Spleen (tissue), 11 donors: Measurements from ENCODE around the gene P2RY12. TPM values are rescaled to one million over a fixed set of nuclear protein-coding genes. Genes with fewer than 3 reads are reported as not detected.

Experiments
- DNase-seq: peaks from one replicate; pipeline ENCODE4 v3.0.0-alpha.2; 2020
- H3K27ac ChIP-seq, 8 donors: fragments of 200-600 bp; sonication (generic) in 7 of 8; 1 replicate in 4 of 8; 2 replicates in 4 of 8; pipeline versions ENCODE4 v1.5.0 to v1.8.0; 2016 to 2021; ENCODE audit warnings: inconsistent platforms in 4 of 8, mild to moderate bottlenecking in 4 of 8, moderate library complexity in 1 of 8
- H3K27me3 ChIP-seq, 7 donors: fragments of 200-600 bp; sonication (generic) in 6 of 7; replicated peaks in 1 of 7; 1 replicate in 4 of 7; 2 replicates in 3 of 7; pipeline versions ENCODE4 v1.5.0 to v1.8.0; 2016 to 2021; ENCODE audit warnings: inconsistent platforms in 3 of 7, mild to moderate bottlenecking in 1 of 7
- H3K36me3 ChIP-seq, 6 donors: fragments of 200-600 bp; sonication (generic) in 5 of 6; 1 replicate in 4 of 6; 2 replicates in 2 of 6; pipeline versions ENCODE4 v1.5.0 to v1.8.0; 2016 to 2021; ENCODE audit warnings: inconsistent platforms in 2 of 6
- H3K4me1 ChIP-seq, 6 donors: fragments of 200-600 bp; sonication (generic) in 5 of 6; 1 replicate in 3 of 6; 2 replicates in 3 of 6; pipeline versions ENCODE4 v1.5.0 to v1.8.0; 2016 to 2021; ENCODE audit warnings: inconsistent platforms in 3 of 6
- H3K4me3 ChIP-seq, 8 donors: fragments of 200-600 bp; sonication (generic) in 7 of 8; 1 replicate in 4 of 8; 2 replicates in 4 of 8; pipeline versions ENCODE4 v1.5.0 to v1.8.0; 2016 to 2021; ENCODE audit warnings: inconsistent platforms in 4 of 8, mild to moderate bottlenecking in 4 of 8, moderate library complexity in 2 of 8
- H3K9me3 ChIP-seq, 8 donors: fragments of 200-600 bp; sonication (generic) in 7 of 8; 1 replicate in 4 of 8; 2 replicates in 4 of 8; pipeline versions ENCODE4 v1.5.0 to v1.8.0; 2016 to 2021; ENCODE audit warnings: inconsistent platforms in 4 of 8
- POLR2A ChIP-seq, 3 donors: fragments of 450-650 bp; IDR thresholded peaks; one replicate each; pipeline ENCODE4 v1.5.1; 2017; ENCODE audit warnings: antibody characterized with exemption in 3 of 3, mild to moderate bottlenecking in 1 of 3
- POLR2AphosphoS5 ChIP-seq, 3 donors: sonication (generic); formaldehyde crosslinking; IDR thresholded peaks; one replicate each; pipeline ENCODE4 v1.5.1; 2017; ENCODE audit warnings: antibody characterized with exemption in 3 of 3
- WGBS, 5 donors: extraction: QIAGEN DNeasy Blood & Tissue Kit in 3 of 5; methylation state at CpG; one replicate each; pipeline versions ENCODE4 v1.1.5 to v1.1.7; 2013 to 2018; 5-methylcytosine and 5-hydroxymethylcytosine counted together
- intact Hi-C: fragments of 100-400 bp; cut with DNase I; formaldehyde crosslinking; loops from one replicate; pipeline ENCODE4 v1.15.0; 2023; ENCODE audit warnings: low total_unique reads
- polyA plus RNA-seq, 3 donors: library from polyadenylated mRNA; stranded (reverse); fragments of 200-250 nt; gene quantifications; one replicate each; pipeline ENCODE4 v1.2.1, GENCODE V29; 2013
- total RNA-seq, 7 donors: library from RNA; depleted of rRNA in 3 of 7; stranded (reverse); fragments of >200 nt in 3 of 7; fragmentation: NEBNext Ultra II Directional in 4 of 7; extraction: Animal tissue kit (Norgen Biotek cat#: 25700) in 4 of 7; gene quantifications; one replicate each; pipeline versions ENCODE4 v1.1.0 to v1.2.1, GENCODE V29; 2016 to 2021
- TF ChIP-seq, protein P1 (sequence below), 11 experiments: fragments of 200-600 bp in 7 of 11; fragments of 450-650 bp in 4 of 11; sonication (generic) in 4 of 11; IDR thresholded peaks in 8 of 11; conservative IDR thresholded peaks in 3 of 11; 1 replicate in 7 of 11; 2 replicates in 4 of 11; pipeline versions ENCODE4 v1.4.0 to v1.8.0; 2016 to 2021; ENCODE audit warnings: antibody characterized with exemption in 11 of 11, inconsistent platforms in 4 of 11, mild to moderate bottlenecking in 1 of 11
- donor health status: healthy with polysubstance abuse.
- donor health status: DM: no; HTN: no; CAD: no; lungs with moderate emphysema.
- donor health status: DM: no; HTN: no; CAD: no.
- donor health status: Bipolar disorder and iron deficiency.
- donor health status: healthy.
- donor health status: DM: no; HTN: no; CAD: no.
- donor health status: DM: yes; HTN: yes; CAD: no.

P2RY12 gene
- total and polyA plus RNA-seq, 10 donors = 0.78 to 19.2 (median 6.7) TPM

GRCh38 chr3:151305775-151306151, 78.8 kb downstream of the P2RY12 start:
- TF ChIP-seq, protein P1, sequence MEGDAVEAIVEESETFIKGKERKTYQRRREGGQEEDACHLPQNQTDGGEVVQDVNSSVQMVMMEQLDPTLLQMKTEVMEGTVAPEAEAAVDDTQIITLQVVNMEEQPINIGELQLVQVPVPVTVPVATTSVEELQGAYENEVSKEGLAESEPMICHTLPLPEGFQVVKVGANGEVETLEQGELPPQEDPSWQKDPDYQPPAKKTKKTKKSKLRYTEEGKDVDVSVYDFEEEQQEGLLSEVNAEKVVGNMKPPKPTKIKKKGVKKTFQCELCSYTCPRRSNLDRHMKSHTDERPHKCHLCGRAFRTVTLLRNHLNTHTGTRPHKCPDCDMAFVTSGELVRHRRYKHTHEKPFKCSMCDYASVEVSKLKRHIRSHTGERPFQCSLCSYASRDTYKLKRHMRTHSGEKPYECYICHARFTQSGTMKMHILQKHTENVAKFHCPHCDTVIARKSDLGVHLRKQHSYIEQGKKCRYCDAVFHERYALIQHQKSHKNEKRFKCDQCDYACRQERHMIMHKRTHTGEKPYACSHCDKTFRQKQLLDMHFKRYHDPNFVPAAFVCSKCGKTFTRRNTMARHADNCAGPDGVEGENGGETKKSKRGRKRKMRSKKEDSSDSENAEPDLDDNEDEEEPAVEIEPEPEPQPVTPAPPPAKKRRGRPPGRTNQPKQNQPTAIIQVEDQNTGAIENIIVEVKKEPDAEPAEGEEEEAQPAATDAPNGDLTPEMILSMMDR (IDR thresholded peaks at IDR 0.05 in 8 of 11, conservative IDR thresholded peaks at IDR 0.05 in 3 of 11) = no peak
- TF ChIP-seq POLR2A (IDR thresholded peaks at IDR 0.05) (no peak), POLR2AphosphoS5 (IDR thresholded peaks at IDR 0.05) (no peak)
- intact Hi-C loops = no loop called here
- no peak for DNase-seq
- WGBS, 5 donors = 87 to 91% (median 88%) methylated on average over 4 of the region's 4 CpGs
- Histone ChIP-seq H3K27me3 (no peaks in the 10 kb centered on the region), H3K36me3 (no peaks in the 10 kb centered on the region), H3K4me1 (peaks cover 0 to 10% (median 0%) of the 10 kb centered on the region in 6 donors), H3K9me3 (no peaks in the 10 kb centered on the region), H3K4me3 (no peak overlapping the region), H3K27ac (no peak overlapping the region)

DNA sequence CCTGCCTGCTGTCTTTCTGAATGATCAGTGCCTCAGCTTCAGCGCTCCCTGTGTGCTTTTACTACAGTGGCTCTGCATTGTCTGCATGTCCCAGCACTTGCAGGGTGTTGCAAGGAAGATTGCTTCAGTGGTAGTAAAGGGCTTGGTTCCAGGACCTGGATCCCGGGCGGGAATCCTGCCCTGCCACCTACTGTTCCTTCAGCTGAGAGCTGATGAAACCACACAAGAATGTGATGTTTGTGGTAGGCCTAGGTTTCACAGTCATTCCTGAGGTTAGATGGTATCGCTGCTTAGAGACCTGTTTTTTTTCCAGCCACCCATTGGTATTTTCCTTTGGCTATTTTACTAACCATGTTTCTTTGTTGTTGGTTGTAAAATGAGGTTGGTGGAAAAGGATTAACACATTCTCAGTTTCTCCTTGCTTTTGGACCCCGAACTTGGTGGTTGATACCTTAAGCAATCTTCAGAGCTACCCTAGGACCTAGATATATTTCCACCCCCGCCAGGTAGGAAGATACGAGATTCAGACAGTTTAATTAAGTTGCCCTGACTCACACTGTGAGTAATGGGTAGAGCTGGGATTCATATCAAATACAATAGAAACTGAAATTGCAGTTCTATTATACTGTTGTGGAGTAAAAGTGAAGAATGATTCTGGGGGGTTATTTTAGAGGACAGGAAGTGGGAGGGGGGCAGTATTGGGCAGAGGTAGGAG, 79.3 kb downstream of the P2RY12 start:
- Histone ChIP-seq H3K27ac (no peak overlapping the region), H3K4me3 (no peak overlapping the region), H3K4me1 (peaks cover 0 to 10% (median 0%) of the 10 kb centered on the region in 6 donors), H3K9me3 (no peaks in the 10 kb centered on the region), H3K36me3 (no peaks in the 10 kb centered on the region), H3K27me3 (no peaks in the 10 kb centered on the region)
- no peak for DNase-seq
- 68 to 77% (median 73%) methylated on average over 7 of the region's 7 CpGs for whole genome bisulfite sequencing, 5 donors
- TF ChIP-seq POLR2A (IDR thresholded peaks at IDR 0.05) (no peak), POLR2AphosphoS5 (IDR thresholded peaks at IDR 0.05) (no peak)
- TF ChIP-seq, protein P1 (IDR thresholded peaks at IDR 0.05 in 8 of 11, conservative IDR thresholded peaks at IDR 0.05 in 3 of 11) = no peak
- intact Hi-C loops = no loop called here

GRCh38 chr3:151303751-151304150, 80.8 kb downstream of the P2RY12 start:
- no peaks in the 10 kb centered on the region for H3K36me3 ChIP-seq
- H3K27ac ChIP-seq = no peak overlapping the region
- H3K4me3 ChIP-seq = no peak overlapping the region
- 63 to 75% (median 66%) methylated on average over 2 of the region's 2 CpGs for WGBS, 5 donors
- TF ChIP-seq POLR2A (IDR thresholded peaks at IDR 0.05) (no peak), POLR2AphosphoS5 (IDR thresholded peaks at IDR 0.05) (no peak)
- TF ChIP-seq, protein P1 (IDR thresholded peaks at IDR 0.05 in 8 of 11, conservative IDR thresholded peaks at IDR 0.05 in 3 of 11) = no peak
- intact Hi-C loops = no loop called here
- H3K27me3 ChIP-seq = no peaks in the 10 kb centered on the region
- H3K9me3 ChIP-seq = no peaks in the 10 kb centered on the region
- DNase-seq = no peak
- H3K4me1 ChIP-seq = peaks cover 0 to 10% (median 0%) of the 10 kb centered on the region in 6 donors

- no peaks in the 10 kb centered on the region for H3K36me3 ChIP-seq
- no peak overlapping the region for H3K4me3 ChIP-seq
- peaks cover 0 to 10% (median 0%) of the 10 kb centered on the region in 6 donors for H3K4me1 ChIP-seq
- intact Hi-C loops = no loop called here
- H3K9me3 ChIP-seq = no peaks in the 10 kb centered on the region
- WGBS, 5 donors = 76 to 91% (median 81%) methylated on average over 3 of the region's 3 CpGs
- no peak for DNase-seq
- peak overlapping the region in 1 of 8 donors; percentile 40 for H3K27ac ChIP-seq
- TF ChIP-seq POLR2A (IDR thresholded peaks at IDR 0.05) = no peak
- TF ChIP-seq, protein P1 (IDR thresholded peaks at IDR 0.05 in 8 of 11, conservative IDR thresholded peaks at IDR 0.05 in 3 of 11) = no peak
- no peak for TF ChIP-seq POLR2AphosphoS5 (IDR thresholded peaks at IDR 0.05)
- H3K27me3 ChIP-seq = no peaks in the 10 kb centered on the region
Measured at GRCh38 chr3:151301787-151302186, 82.8 kb downstream of the P2RY12 start.
